Naive thymus-derived CD4-positive, alpha-beta T cell (primary cell): ENCODE results near the gene TMEM203. TPM values are rescaled to one million over a fixed set of nuclear protein-coding genes. Genes with fewer than 3 reads are reported as not detected.

Experiments used
- ATAC-seq: fragments of 150-1000 bp; cut with Tn5 transposase; 2 replicates; pipeline ENCODE4 v1.10.0; 2021; ENCODE audit warnings: mild to moderate bottlenecking, moderate library complexity
- CTCF ChIA-PET: fragments of 350-600 bp; sonication (Branson Sonifier 250); formaldehyde crosslinking; loops from one replicate; lab custom pipeline; 2021; ENCODE audit warnings: antibody characterized with exemption; lab: Charles Lee
- POLR2A ChIA-PET: fragments of 350-600 bp; sonication (Branson Sonifier 250); formaldehyde crosslinking; loops from one replicate; lab custom pipeline; 2021; ENCODE audit warnings: antibody characterized with exemption, inconsistent platforms; lab: Charles Lee
- DNase-seq, 9 donors: peaks; one replicate each; pipeline versions ENCODE4 v3.0.0 to v3.0.0-alpha.2; 2020 to 2022; ENCODE audit warnings: mixed read lengths in 1 of 9
- H3K27ac ChIP-seq: one replicate; pipeline ENCODE4 v1.7.0; 2013; ENCODE audit warnings: mild to moderate bottlenecking, low read depth, low read length, moderate library complexity
- H3K27me3 ChIP-seq, 2 donors: one replicate each; pipeline ENCODE4 v1.7.0; 2013; ENCODE audit warnings: low read length in 2 of 2, mild to moderate bottlenecking in 2 of 2, moderate library complexity in 2 of 2; ENCODE audit not compliant: control insufficient read depth in 2 of 2, insufficient read depth in 2 of 2
- H3K36me3 ChIP-seq, 3 experiments: 1 replicate in 2 of 3; 2 replicates in 1 of 3; pipeline ENCODE4 v1.7.0; 2013; ENCODE audit warnings: low read length in 3 of 3, mild to moderate bottlenecking in 3 of 3, moderate library complexity in 1 of 3; ENCODE audit not compliant: insufficient read depth in 3 of 3, control insufficient read depth in 2 of 3
- H3K4me1 ChIP-seq, 2 donors: one replicate each; pipeline ENCODE4 v1.7.0; 2013; ENCODE audit warnings: low read length in 2 of 2, mild to moderate bottlenecking in 2 of 2, moderate library complexity in 1 of 2; ENCODE audit not compliant: control insufficient read depth in 2 of 2, insufficient read depth in 2 of 2
- H3K4me3 ChIP-seq: 2 replicates; pipeline ENCODE4 v1.7.0; 2013; ENCODE audit warnings: mild to moderate bottlenecking, low read length
- H3K9me3 ChIP-seq, 3 experiments: 1 replicate in 2 of 3; 2 replicates in 1 of 3; pipeline ENCODE4 v1.7.0; 2013; ENCODE audit warnings: low read length in 3 of 3; ENCODE audit not compliant: control insufficient read depth in 2 of 3
- H3K27ac Mint-ChIP-seq, 9 donors: one replicate each; pipeline ENCODE4 v1.8.0; 2020 to 2022; ENCODE audit warnings: mixed read lengths in 9 of 9, mild to moderate bottlenecking in 8 of 9, moderate library complexity in 5 of 9, inconsistent platforms in 2 of 9
- H3K27me3 Mint-ChIP-seq, 5 donors: one replicate each; pipeline ENCODE4 v1.8.0; 2021 to 2022; ENCODE audit warnings: mixed read lengths in 5 of 5, mild to moderate bottlenecking in 1 of 5
- H3K36me3 Mint-ChIP-seq, 5 donors: one replicate each; pipeline ENCODE4 v1.8.0; 2020 to 2022; ENCODE audit warnings: mixed read lengths in 5 of 5, mild to moderate bottlenecking in 3 of 5, inconsistent platforms in 1 of 5
- H3K4me1 Mint-ChIP-seq, 7 donors: one replicate each; pipeline ENCODE4 v1.8.0; 2020 to 2022; ENCODE audit warnings: mixed read lengths in 7 of 7, mild to moderate bottlenecking in 3 of 7, inconsistent platforms in 1 of 7
- H3K4me3 Mint-ChIP-seq, 10 donors: one replicate each; pipeline ENCODE4 v1.8.0; 2020 to 2022; ENCODE audit warnings: mild to moderate bottlenecking in 10 of 10, mixed read lengths in 10 of 10, moderate library complexity in 6 of 10, inconsistent platforms in 2 of 10
- H3K9me3 Mint-ChIP-seq, 11 donors: one replicate each; pipeline ENCODE4 v1.8.0; 2020 to 2022; ENCODE audit warnings: mixed read lengths in 11 of 11, mild to moderate bottlenecking in 4 of 11, inconsistent platforms in 1 of 11, moderate library complexity in 1 of 11
- intact Hi-C, 2 donors: fragments of 100-400 bp; cut with micrococcal nuclease; formaldehyde crosslinking; loops; one replicate each; pipeline ENCODE4 v1.15.1; 2023
- microRNA-seq: library from miRNA; unstranded; fragments of <30 nt; microRNA quantifications from one replicate; pipeline ENCODE4 v1.2.0, GENCODE V29; 2022; ENCODE audit warnings: borderline microRNAs expressed
- polyA plus RNA-seq, 2 donors: library from polyadenylated mRNA; unstranded; fragments of 300-500 nt; fragmentation: Illumina TruSeq; gene quantifications; one replicate each; pipeline ENCODE4 v1.2.3, GENCODE V29; 2021
- total RNA-seq, 6 experiments: library from RNA in 5 of 6; stranded (reverse) in 5 of 6; gene quantifications; 1 replicate in 5 of 6; 2 replicates in 1 of 6; pipeline ENCODE4 v1.2.3 and lab custom pipeline; 2021 to 2026

TMEM203 gene
- total and polyA plus RNA-seq, 7 experiments from 2014 or later = 22.6 to 172 (median 38.1) TPM

DNA sequence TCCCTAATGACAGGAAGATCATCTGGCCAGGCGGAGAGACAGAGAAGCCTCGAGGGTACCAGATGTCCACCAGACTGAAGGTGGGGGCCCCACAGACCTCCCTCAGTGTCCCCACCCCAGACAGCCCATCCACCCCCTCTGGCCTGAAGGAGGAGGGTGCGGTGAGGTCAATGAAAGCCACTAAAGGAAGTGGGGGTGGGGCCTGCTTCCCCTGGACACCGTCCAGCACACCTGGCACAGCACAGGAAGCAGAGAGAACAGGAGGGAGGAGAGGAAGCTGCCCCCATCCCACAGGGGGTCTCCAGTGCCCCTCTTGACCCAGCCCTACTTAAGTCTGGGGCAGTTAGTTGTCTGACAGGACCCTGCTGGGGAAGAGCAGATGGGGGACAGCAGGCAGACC is 46.8 kb downstream of the TMEM203 start:
- H3K36me3 Mint-ChIP-seq = no peaks in the 10 kb centered on the region

GRCh38 chr9:137157618-137158415 is 47.6 kb downstream of the TMEM203 start:
- H3K27me3 ChIP-seq = peaks cover 4 to 24% of the 10 kb centered on the region in 2 donors
- intact Hi-C loops = loop anchor here in 1 of 2 donors (1.0 kb wide), 1 partner anchor 65 kb away; no protein-coding TSS in a partner anchor
- H3K4me1 ChIP-seq = peaks cover 0 to 16% of the 10 kb centered on the region in 2 donors
- Mint-ChIP-seq H3K27ac (no peak overlapping the region), H3K27me3 (peaks cover 32 to 45% (median 41%) of the 10 kb centered on the region in 5 donors), H3K9me3 (peaks cover 0 to 3% (median 0%) of the 10 kb centered on the region in 11 donors), H3K4me3 (peak overlapping the region in 5 of 10 donors; percentile 27 to 55 (median 48)), H3K4me1 (peaks cover 5 to 19% (median 13%) of the 10 kb centered on the region in 7 donors), H3K36me3 (no peaks in the 10 kb centered on the region)
- no peaks in the 10 kb centered on the region for H3K9me3 ChIP-seq
- CTCF ChIA-PET = no interaction called here
- POLR2A ChIA-PET = interaction anchor here (1.0 kb wide), 1 partner anchor 29 kb away, joined by 3 read pairs; no protein-coding TSS in a partner anchor
- ATAC-seq (no peak), DNase-seq (no peak)
- H3K4me3 ChIP-seq = no peak overlapping the region
- no peaks in the 10 kb centered on the region for H3K36me3 ChIP-seq
- H3K27ac ChIP-seq = no peak overlapping the region

More for the DNA sequence above, 46.8 kb downstream of the TMEM203 start:
- Histone ChIP-seq H3K27ac (no peak overlapping the region), H3K4me3 (no peak overlapping the region), H3K36me3 (no peaks in the 10 kb centered on the region), H3K9me3 (no peaks in the 10 kb centered on the region), H3K4me1 (peaks cover 0 to 16% of the 10 kb centered on the region in 2 donors), H3K27me3 (peaks cover 4 to 24% of the 10 kb centered on the region in 2 donors)
- Mint-ChIP-seq H3K27ac (no peak overlapping the region), H3K4me1 (peaks cover 5 to 19% (median 15%) of the 10 kb centered on the region in 7 donors), H3K9me3 (peaks cover 0 to 3% (median 0%) of the 10 kb centered on the region in 11 donors), H3K4me3 (no peak overlapping the region), H3K27me3 (peaks cover 32 to 49% (median 41%) of the 10 kb centered on the region in 5 donors)
- CTCF ChIA-PET = no interaction called here
- no peak for ATAC-seq
- POLR2A ChIA-PET = no interaction called here
- intact Hi-C loops = no loop called here
- DNase-seq = no peak

DNA sequence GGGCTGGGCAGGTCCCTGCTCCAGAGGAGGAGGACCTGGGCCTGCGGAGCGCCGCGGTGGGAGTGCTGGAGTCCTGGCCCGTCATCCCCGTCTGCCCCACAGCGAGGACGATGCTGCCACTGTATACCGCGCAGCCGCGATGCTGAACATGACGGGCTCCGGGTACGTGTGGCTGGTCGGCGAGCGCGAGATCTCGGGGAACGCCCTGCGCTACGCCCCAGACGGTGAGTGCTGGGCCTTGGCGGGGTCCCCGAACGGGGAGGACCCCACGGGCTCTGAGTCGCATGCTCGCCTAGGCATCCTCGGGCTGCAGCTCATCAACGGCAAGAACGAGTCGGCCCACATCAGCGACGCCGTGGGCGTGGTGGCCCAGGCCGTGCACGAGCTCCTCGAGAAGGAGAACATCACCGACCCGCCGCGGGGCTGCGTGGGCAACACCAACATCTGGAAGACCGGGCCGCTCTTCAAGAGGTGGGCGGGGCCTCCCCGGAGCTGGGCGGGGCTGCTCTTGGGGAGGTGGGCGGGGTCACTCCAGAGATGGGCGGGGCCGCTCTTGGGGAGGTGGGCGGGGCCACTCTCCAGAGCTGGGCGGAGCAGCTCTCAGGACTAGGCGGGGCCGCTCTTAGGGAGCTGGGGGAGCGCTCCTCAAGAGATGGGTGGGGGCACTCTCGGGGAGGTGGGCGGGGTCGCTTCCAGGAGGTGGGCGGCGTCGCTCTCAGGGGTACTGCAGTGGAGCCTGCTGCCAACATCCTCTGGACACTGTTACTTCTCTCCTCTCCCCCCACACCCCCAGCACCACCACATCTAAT is 48.7 kb downstream of the TMEM203 start:
- Mint-ChIP-seq H3K4me3 (peak overlapping the region in 8 of 10 donors; percentile 27 to 78 (median 66)), H3K9me3 (peaks cover 0 to 3% (median 0%) of the 10 kb centered on the region in 11 donors), H3K27me3 (peaks cover 32 to 44% (median 38%) of the 10 kb centered on the region in 5 donors), H3K4me1 (peaks cover 5 to 19% (median 11%) of the 10 kb centered on the region in 7 donors), H3K36me3 (no peaks in the 10 kb centered on the region), H3K27ac (no peak overlapping the region)
- H3K27ac ChIP-seq = no peak overlapping the region
- no peaks in the 10 kb centered on the region for H3K36me3 ChIP-seq
- ATAC-seq (peak; percentile 88), DNase-seq (peak in 6 of 9 donors; percentile 27 to 77 (median 40))
- H3K4me1 ChIP-seq = peaks cover 0 to 16% of the 10 kb centered on the region in 2 donors
- POLR2A ChIA-PET = interaction anchor here (0.9 to 1.0 kb wide), 2 partner anchors 27 to 30 kb away, joined by 3 read pairs; no protein-coding TSS in a partner anchor
- no peaks in the 10 kb centered on the region for H3K9me3 ChIP-seq
- CTCF ChIA-PET = no interaction called here
- H3K27me3 ChIP-seq = peaks cover 4 to 24% of the 10 kb centered on the region in 2 donors
- intact Hi-C loops = loop anchor here in 1 of 2 donors (1.0 kb wide), 1 partner anchor 67 kb away; no protein-coding TSS in a partner anchor
- H3K4me3 ChIP-seq = peak overlapping the region; percentile 41

Small RNAs within 50 kb of the gene (microRNA-seq; reads per million reads assigned to microRNA genes)
- gene MIR3621 = not detected

Other genes with a start within 250 kb of the TMEM203 start
Only the 30 nearest of the 31 such genes appear.
- gene PTGDS, start 228.1 kb downstream of the TMEM203 start, total RNA-seq = 10 to 100 TPM in 1 of 5 experiments, 1 to 10 TPM in 3, under 1 TPM in 1; 0.97 to 68.7 (median 4.3) TPM
- gene PTGDS, start 228.1 kb downstream of the TMEM203 start, polyA plus RNA-seq = not detected
- 1 to 10 TPM in 1 of 5 experiments, under 1 TPM in 2, not detected in 2; 0.12 to 1.9 (median 0.13) TPM for gene LCNL1, start 222.7 kb downstream of the TMEM203 start, total RNA-seq
- gene LCNL1, start 222.7 kb downstream of the TMEM203 start, polyA plus RNA-seq = not detected
- 10 to 100 TPM; 54.8 to 78.2 (median 68.0) TPM for gene PAXX, start 213.2 kb downstream of the TMEM203 start, total RNA-seq
- gene PAXX, start 213.2 kb downstream of the TMEM203 start, polyA plus RNA-seq = 10 to 100 TPM; 49.3 to 59.1 TPM
- gene CLIC3, start 209.1 kb downstream of the TMEM203 start, total RNA-seq = 10 to 100 TPM in 1 of 5 experiments, 1 to 10 TPM in 1, under 1 TPM in 2, not detected in 1; 0.46 to 13.0 (median 1.4) TPM
- gene CLIC3, start 209.1 kb downstream of the TMEM203 start, polyA plus RNA-seq = under 1 TPM; 0.31 to 0.77 TPM
- 100 to 1,000 TPM in 1 of 5 experiments, 10 to 100 TPM in 4; 18.4 to 112 (median 26.7) TPM for gene ABCA2, start 177.4 kb downstream of the TMEM203 start, total RNA-seq
- 1 to 10 TPM; 1.8 to 2.5 TPM for gene ABCA2, start 177.4 kb downstream of the TMEM203 start, polyA plus RNA-seq
- 1 to 10 TPM in 1 of 5 experiments, under 1 TPM in 3, not detected in 1; 0.27 to 4.6 (median 0.50) TPM for gene FUT7, start 173.6 kb downstream of the TMEM203 start, total RNA-seq
- under 1 TPM; 0.06 to 0.25 TPM for gene FUT7, start 173.6 kb downstream of the TMEM203 start, polyA plus RNA-seq
- 10 to 100 TPM in 2 of 5 experiments, 1 to 10 TPM in 3; 2.3 to 37.5 (median 7.4) TPM for gene NPDC1, start 159.5 kb downstream of the TMEM203 start, total RNA-seq
- gene NPDC1, start 159.5 kb downstream of the TMEM203 start, polyA plus RNA-seq = 1 to 10 TPM in 1 of 2 donors, under 1 TPM in 1; 0.36 to 1.2 TPM
- gene ENTPD2, start 151.6 kb downstream of the TMEM203 start, total RNA-seq = not detected
- gene ENTPD2, start 151.6 kb downstream of the TMEM203 start, polyA plus RNA-seq = not detected
- gene SAPCD2, start 135.1 kb downstream of the TMEM203 start, total RNA-seq = 10 to 100 TPM in 1 of 5 experiments, 1 to 10 TPM in 1, under 1 TPM in 3; 0.16 to 22.1 (median 0.74) TPM
- gene SAPCD2, start 135.1 kb downstream of the TMEM203 start, polyA plus RNA-seq = under 1 TPM in 1 of 2 donors, not detected in 1; 0.18 TPM
- gene UAP1L1, start 128.1 kb downstream of the TMEM203 start, total RNA-seq = 10 to 100 TPM; 11.6 to 27.6 (median 15.2) TPM
- gene UAP1L1, start 128.1 kb downstream of the TMEM203 start, polyA plus RNA-seq = 1 to 10 TPM in 1 of 2 donors, under 1 TPM in 1; 0.71 to 1.4 TPM
- 10 to 100 TPM; 57.3 to 74.2 (median 70.2) TPM for gene MAN1B1, start 118.7 kb downstream of the TMEM203 start, total RNA-seq
- 10 to 100 TPM; 36.0 to 51.2 TPM for gene MAN1B1, start 118.7 kb downstream of the TMEM203 start, polyA plus RNA-seq
- 100 to 1,000 TPM; 235 to 328 (median 298) TPM for gene DPP7, start 90.9 kb downstream of the TMEM203 start, total RNA-seq
- 100 to 1,000 TPM in 1 of 2 donors, 10 to 100 TPM in 1; 86.9 to 120 TPM for gene DPP7, start 90.9 kb downstream of the TMEM203 start, polyA plus RNA-seq
- gene GRIN1, start 66.5 kb downstream of the TMEM203 start, total RNA-seq = not detected
- gene GRIN1, start 66.5 kb downstream of the TMEM203 start, polyA plus RNA-seq = not detected
- gene LRRC26, start 35.6 kb downstream of the TMEM203 start, total RNA-seq = under 1 TPM in 1 of 5 experiments, not detected in 4; 0.42 TPM
- not detected for gene LRRC26, start 35.6 kb downstream of the TMEM203 start, polyA plus RNA-seq
- gene TMEM210, start 33.6 kb downstream of the TMEM203 start, total RNA-seq = not detected
- gene TMEM210, start 33.6 kb downstream of the TMEM203 start, polyA plus RNA-seq = not detected
- gene ANAPC2, start 17.1 kb downstream of the TMEM203 start, total RNA-seq = 100 to 1,000 TPM in 4 of 5 experiments, 10 to 100 TPM in 1; 77.3 to 147 (median 134) TPM
- 1 to 10 TPM; 7.4 to 7.8 TPM for gene ANAPC2, start 17.1 kb downstream of the TMEM203 start, polyA plus RNA-seq
- gene SSNA1, start 17.0 kb downstream of the TMEM203 start, total RNA-seq = 10 to 100 TPM; 37.9 to 75.6 (median 46.8) TPM
- gene SSNA1, start 17.0 kb downstream of the TMEM203 start, polyA plus RNA-seq = 100 to 1,000 TPM; 106 to 133 TPM
- gene TPRN, start 4.9 kb downstream of the TMEM203 start, total RNA-seq = 10 to 100 TPM in 1 of 5 experiments, 1 to 10 TPM in 4; 7.1 to 13.5 (median 8.5) TPM
- under 1 TPM; 0.35 to 0.54 TPM for gene TPRN, start 4.9 kb downstream of the TMEM203 start, polyA plus RNA-seq
- gene NDOR1, start 52 bp upstream of the TMEM203 start, total RNA-seq = 10 to 100 TPM; 32.2 to 42.0 (median 34.0) TPM
- 10 to 100 TPM in 1 of 2 donors, 1 to 10 TPM in 1; 4.5 to 10.3 TPM for gene NDOR1, start 52 bp upstream of the TMEM203 start, polyA plus RNA-seq
- gene RNF208, start 16.6 kb upstream of the TMEM203 start, total RNA-seq = 1 to 10 TPM in 4 of 5 experiments, under 1 TPM in 1; 0.85 to 4.3 (median 1.2) TPM
- not detected for gene RNF208, start 16.6 kb upstream of the TMEM203 start, polyA plus RNA-seq
- under 1 TPM in 3 of 5 experiments, not detected in 2; 0.45 to 0.63 (median 0.46) TPM for gene CYSRT1, start 19.5 kb upstream of the TMEM203 start, total RNA-seq
- gene CYSRT1, start 19.5 kb upstream of the TMEM203 start, polyA plus RNA-seq = under 1 TPM in 1 of 2 donors, not detected in 1; 0.52 TPM
- under 1 TPM in 1 of 5 experiments, not detected in 4; 0.12 TPM for gene RNF224, start 21.9 kb upstream of the TMEM203 start, total RNA-seq
- gene RNF224, start 21.9 kb upstream of the TMEM203 start, polyA plus RNA-seq = not detected
- gene SLC34A3, start 25.3 kb upstream of the TMEM203 start, total RNA-seq = under 1 TPM in 2 of 5 experiments, not detected in 3; 0.16 TPM
- gene SLC34A3, start 25.3 kb upstream of the TMEM203 start, polyA plus RNA-seq = not detected
- gene TUBB4B, start 35.6 kb upstream of the TMEM203 start, total RNA-seq = 100 to 1,000 TPM in 1 of 5 experiments, 10 to 100 TPM in 4; 44.2 to 260 (median 87.5) TPM
- 10 to 100 TPM; 17.5 to 49.9 TPM for gene TUBB4B, start 35.6 kb upstream of the TMEM203 start, polyA plus RNA-seq
- gene STPG3, start 45.6 kb upstream of the TMEM203 start, total RNA-seq = not detected
- gene STPG3, start 45.6 kb upstream of the TMEM203 start, polyA plus RNA-seq = not detected
- gene NELFB, start 49.7 kb upstream of the TMEM203 start, total RNA-seq = 10 to 100 TPM; 33.4 to 64.2 (median 38.9) TPM
- 10 to 100 TPM; 22.9 to 36.5 TPM for gene NELFB, start 49.7 kb upstream of the TMEM203 start, polyA plus RNA-seq
- gene TOR4A, start 72.1 kb upstream of the TMEM203 start, total RNA-seq = 10 to 100 TPM in 2 of 5 experiments, 1 to 10 TPM in 2, under 1 TPM in 1; 0.84 to 16.6 (median 2.3) TPM
- under 1 TPM in 1 of 2 donors, not detected in 1; 0.07 TPM for gene TOR4A, start 72.1 kb upstream of the TMEM203 start, polyA plus RNA-seq
- gene NRARP, start 96.6 kb upstream of the TMEM203 start, total RNA-seq = 1 to 10 TPM in 3 of 5 experiments, under 1 TPM in 2; 0.70 to 2.7 (median 1.7) TPM
- not detected for gene NRARP, start 96.6 kb upstream of the TMEM203 start, polyA plus RNA-seq
- 10 to 100 TPM; 11.7 to 27.2 (median 24.7) TPM for gene EXD3, start 217.5 kb upstream of the TMEM203 start, total RNA-seq
- 1 to 10 TPM; 3.5 to 7.6 TPM for gene EXD3, start 217.5 kb upstream of the TMEM203 start, polyA plus RNA-seq
- gene NOXA1, start 217.7 kb upstream of the TMEM203 start, total RNA-seq = 10 to 100 TPM in 2 of 5 experiments, 1 to 10 TPM in 2, under 1 TPM in 1; 0.94 to 11.1 (median 6.0) TPM
- 1 to 10 TPM in 1 of 2 donors, under 1 TPM in 1; 0.73 to 2.6 TPM for gene NOXA1, start 217.7 kb upstream of the TMEM203 start, polyA plus RNA-seq